ENCODE data around the gene CTSH.

- TF ChIP-seq REST (IDR thresholded peaks at IDR 0.05; ENCODE audit: low read depth), result no peak
- no peak for TF ChIP-seq TEAD4 (IDR thresholded peaks at IDR 0.05)
- no peak for TF ChIP-seq YY1 (IDR thresholded peaks at IDR 0.05; ENCODE audit: low read depth)
- no peak for TF ChIP-seq EGR1 (IDR thresholded peaks at IDR 0.05)
- no peak for TF ChIP-seq RAD21 (IDR thresholded peaks at IDR 0.05; ENCODE audit: low read depth)
- TF ChIP-seq ZBTB7A (IDR thresholded peaks at IDR 0.05; ENCODE audit: low read depth), result no peak
- no peak for TF ChIP-seq USF1 (IDR thresholded peaks at IDR 0.05)
- no peak for TF ChIP-seq MAX (IDR thresholded peaks at IDR 0.05)
- no peak for TF ChIP-seq EP300 (IDR thresholded peaks at IDR 0.05; ENCODE audit: borderline replicate concordance)
- TF ChIP-seq FOXM1 (IDR thresholded peaks at IDR 0.05; ENCODE audit: borderline replicate concordance, low read depth), result no peak
- TF ChIP-seq CEBPB (IDR thresholded peaks at IDR 0.05), result no peak
These were observed 34.6 kb downstream of the CTSH start for GRCh38 chr15:78910271-78910670.
